Measurements from ENCODE around the gene ESX1.
"Not testable (repeated sequence)": the region's sequence is repeated elsewhere in the genome, so short reads cannot be mapped to it uniquely, and the experiment has no call there.

The ESX1 gene

DNA sequence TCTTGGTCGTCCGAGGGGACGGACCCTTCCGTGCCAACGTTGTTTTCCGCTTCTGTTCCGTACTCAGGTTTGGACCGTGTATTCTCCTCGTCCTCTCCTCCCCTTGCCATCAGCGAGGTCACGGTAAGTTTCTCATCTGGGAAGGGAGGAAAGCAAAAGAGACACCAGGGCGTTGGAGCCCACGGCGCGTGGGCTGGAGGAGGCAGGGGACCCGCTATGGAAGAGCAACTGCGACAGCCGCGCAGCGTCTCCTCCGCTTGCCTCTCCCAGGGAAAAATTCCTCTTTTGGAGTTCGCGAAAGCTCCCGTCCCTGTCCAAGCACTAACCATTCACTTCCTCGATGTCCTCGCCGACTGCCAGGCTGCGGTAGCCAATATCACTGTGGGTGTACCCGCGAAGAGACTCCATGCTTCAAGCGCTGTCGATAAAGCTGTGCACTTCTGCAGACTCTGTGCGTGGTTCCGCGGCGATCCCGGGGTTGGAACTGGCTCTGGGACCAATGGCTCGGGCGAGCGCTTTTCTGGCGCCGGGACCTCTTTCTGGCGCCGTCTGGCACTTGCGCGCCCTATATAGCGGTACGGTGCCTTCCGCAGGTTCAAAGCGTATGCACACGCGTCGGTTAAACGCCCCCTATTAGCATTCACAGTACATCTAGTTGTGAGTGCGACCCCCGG lies at the start of gene ESX1:
Gene ESX1 (minus strand): TSS at position 492 of the 674 bp plus-strand sequence. CDS start 84 bp downstream, at position 408.
- DNase-seq, result peak; percentile 23

DNA sequence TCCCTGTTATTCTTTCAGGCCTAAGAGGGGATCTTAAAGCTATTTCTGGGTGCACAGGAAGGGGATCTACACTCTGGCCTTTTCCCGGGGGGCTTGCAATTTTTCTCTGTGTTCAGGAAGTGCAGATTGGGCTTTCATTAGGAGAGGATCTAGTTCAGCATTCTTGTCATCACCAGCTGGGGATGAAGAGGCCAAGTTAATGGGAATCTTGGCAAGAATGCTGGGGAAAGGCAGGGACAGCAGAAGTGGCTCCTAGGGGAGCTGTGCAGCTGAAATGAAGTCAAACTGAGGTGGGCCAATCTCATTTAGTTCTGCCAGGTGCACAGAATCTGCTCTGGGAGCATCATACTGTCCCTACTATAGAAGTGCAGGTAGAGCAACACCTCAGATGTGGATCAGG lies 40.9 kb upstream of the ESX1 start:
- no peak for DNase-seq

DNA sequence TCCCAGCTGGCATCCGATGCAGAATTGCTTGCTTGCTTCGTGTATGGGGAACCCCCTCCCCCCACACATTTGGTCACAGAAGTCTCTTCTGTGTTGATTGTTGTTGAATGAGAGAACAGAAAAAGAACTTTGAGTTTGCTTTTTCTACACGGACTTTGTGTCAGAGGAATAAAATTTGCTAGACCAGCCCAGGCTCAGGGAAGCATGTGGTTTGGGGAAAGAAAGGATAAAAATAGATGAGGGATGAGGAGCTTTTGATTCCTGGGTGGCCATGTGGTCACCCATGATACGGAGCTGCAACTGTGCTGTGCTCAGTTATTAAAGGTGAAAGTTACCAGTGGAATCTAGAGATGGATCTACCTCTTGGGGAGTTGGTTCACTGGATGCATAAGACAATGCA lies 34.2 kb upstream of the ESX1 start:
- DNase-seq, result no peak

DNA sequence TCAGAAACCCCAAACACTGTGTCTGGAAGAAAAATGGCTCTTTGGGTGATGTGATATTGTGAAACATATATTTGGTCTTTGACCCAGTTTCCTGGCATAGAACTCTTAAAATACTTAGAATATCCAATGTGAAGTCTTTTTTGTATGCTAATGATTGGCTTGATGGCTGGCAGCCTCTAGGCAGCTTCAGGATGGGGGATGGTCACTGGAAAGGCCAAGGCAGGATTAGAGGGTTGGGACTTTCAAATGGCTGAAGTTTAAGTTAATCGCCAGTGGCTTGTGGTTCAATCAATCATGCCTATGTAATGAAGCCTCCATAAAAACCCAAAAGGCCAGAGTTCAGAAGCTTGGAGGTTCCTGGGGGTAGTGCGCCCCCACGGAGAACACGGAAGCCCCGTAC lies 33.5 kb upstream of the ESX1 start:
- no peak for DNase-seq

DNA sequence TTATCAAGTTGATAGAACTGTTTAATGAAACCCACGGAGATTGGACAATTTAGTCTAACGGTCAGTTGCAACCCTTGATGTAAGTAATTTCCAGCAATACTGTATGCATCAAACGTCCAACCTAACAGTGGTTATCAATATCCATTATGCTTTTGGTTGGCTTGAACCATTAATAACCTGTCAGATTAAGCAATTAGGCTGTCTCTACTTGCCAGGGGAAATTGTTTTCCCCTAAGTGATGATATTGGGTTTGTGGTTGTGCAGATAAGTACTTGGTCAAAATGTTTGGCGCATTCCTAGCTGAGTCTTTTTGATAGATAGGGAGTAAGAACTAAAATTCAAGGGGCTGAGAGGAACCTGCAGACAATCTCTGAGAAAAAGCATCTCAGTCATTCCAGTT lies 30.5 kb upstream of the ESX1 start:
- DNase-seq, result no peak

DNA sequence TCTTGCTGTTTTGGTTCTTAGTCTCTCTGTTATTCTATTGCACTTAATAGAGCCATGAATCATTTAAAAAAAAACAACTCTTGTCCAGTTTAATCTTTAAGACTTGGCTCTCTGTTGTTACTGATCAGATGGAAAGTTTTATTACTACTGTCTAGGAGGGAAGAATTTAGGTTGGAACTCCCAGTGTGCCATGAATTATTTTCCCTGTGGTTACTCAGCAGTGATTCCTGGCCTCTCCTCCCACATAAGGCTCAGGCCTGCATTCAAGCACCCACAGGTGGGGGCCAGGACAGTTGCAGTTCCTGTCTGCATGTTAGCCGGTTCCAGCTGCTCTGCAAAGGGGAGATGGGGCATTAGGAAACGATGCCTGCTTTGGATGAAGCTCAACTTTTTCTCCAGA lies 29.8 kb upstream of the ESX1 start:
- DNase-seq, result no peak

DNA sequence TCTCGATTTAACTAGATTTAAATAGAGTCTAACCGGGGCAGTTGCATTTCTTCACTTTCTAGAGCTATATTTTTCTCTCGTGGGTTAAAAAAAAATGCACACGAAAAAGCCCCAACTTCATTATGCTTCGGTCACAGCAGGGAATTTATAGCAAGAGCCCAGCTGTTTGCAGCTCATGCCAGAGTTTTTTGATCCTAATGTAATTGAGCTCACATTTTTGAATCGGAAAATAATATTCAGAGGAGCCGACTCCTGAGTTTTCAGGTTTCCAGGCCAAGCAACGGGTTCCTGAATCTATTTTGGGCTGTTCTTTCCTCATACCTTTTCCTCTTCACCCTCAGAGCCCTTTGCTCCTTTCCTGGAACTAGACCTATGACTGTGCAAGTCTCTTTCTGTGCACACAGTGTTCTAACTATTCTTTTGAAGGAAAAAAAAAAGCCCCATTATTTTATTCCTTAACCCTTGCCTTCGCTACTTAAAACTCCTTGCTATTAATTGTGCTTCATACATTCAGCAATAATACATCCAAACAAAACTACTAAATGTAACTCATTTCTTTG lies 27.5 kb upstream of the ESX1 start:
- no peak for DNase-seq

DNA sequence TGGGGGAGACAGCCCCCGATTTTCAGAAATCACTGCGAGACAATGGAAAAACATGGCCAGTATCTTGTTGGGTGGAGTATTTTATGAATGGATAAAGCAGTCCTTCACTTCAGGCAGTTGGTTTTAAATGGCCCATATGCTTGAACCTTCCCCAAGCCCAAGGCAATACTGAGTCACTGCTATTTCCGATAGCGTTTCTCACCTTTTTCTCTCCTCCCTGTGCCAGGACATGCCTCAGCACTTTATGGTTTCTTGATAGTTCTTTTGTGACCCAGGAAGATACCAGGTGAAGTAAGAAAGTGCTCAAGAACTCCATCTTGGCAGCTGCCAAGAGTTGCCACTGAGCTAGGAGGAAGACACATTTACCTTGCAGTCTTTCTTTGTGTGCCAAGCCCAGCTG lies 26.8 kb upstream of the ESX1 start:
- no peak for DNase-seq

DNA sequence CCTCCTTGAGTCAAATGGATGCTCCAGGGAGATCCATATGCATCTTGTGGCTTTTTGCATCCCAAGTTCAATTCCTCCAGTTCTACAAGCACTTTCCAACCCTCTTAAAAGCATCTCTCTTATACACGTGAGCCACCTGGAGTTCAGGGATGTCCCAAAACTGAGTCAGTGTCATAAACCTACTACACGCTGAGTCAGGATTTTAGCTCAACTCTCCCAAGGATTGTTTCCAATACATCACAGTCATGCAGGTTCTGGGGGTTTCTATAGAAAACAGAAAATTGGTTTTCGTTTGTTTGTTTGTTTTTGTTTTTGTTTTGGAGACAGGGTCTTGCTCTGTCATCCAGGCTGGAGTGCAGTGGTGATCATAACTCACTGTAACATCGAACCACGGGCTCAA lies 25.9 kb upstream of the ESX1 start:
- no peak for DNase-seq

DNA sequence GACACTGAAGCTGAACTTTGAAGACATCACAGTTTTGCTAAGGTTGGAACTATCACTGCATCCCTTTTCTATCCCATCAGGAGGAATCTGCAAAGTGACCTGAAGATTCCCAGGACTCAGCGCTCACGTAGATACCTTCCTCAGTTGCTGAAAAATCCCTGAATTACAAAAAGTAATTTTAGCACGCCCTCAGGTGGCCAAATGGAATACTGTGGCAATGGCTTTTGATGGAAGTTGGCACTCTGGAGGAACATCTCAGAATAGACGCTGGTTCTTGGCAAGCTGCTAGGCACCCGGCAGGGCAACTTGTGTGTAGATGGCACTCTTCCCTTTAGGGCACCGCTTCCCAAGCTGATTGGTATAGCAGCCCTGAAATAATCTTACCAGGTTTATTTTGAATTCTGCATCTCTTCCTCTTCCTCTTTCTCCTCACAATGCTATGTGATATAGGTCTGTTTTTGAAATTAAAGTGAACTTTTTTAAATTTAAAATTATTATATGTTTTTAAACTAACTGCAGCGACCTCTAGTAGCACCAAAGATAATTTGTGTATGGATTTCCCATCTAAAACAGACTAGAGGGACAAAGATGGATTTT lies 16.3 kb upstream of the ESX1 start:
- peak; percentile 69 for DNase-seq

DNA sequence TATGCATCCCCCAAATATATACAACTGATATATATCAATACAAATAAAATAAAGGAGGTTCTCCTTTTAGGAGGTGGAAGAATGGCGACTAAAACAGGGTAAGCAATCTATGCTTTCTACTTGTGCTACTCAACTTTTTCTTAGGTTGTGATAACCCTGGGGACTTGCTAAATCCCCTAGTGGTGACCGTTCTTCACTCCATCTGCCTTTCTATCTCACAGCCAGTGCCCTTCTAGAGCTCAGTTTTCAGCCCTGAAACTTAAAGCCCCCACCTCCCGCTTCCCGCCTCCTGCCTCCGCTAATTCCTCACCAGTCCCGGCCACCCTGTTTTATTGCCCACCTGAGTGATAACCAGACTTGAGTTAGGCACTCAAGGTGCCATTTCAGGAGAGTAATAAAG lies 15.5 kb upstream of the ESX1 start:
- peak; percentile 9 for DNase-seq

DNA sequence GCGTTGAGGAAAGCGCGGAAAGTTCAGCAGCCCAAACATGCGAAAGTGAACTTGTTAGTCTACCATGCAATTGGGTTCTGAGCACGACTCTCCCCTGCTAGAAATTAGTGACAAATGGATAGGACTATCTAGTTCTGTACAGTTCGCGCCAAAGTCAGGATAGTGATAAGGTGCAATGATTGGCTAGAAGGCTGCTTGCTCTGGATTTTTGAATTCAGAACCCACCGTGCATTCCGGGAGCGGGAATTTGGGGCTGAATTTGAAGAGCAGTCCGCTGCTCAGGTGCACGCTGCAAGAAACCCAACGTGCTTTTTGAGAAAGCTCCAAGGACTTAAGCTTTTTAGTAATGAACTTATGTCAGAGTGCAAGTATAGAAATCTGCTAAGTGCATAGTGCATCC lies 732 bp upstream of the ESX1 start:
- peak; percentile 3 for DNase-seq

DNA sequence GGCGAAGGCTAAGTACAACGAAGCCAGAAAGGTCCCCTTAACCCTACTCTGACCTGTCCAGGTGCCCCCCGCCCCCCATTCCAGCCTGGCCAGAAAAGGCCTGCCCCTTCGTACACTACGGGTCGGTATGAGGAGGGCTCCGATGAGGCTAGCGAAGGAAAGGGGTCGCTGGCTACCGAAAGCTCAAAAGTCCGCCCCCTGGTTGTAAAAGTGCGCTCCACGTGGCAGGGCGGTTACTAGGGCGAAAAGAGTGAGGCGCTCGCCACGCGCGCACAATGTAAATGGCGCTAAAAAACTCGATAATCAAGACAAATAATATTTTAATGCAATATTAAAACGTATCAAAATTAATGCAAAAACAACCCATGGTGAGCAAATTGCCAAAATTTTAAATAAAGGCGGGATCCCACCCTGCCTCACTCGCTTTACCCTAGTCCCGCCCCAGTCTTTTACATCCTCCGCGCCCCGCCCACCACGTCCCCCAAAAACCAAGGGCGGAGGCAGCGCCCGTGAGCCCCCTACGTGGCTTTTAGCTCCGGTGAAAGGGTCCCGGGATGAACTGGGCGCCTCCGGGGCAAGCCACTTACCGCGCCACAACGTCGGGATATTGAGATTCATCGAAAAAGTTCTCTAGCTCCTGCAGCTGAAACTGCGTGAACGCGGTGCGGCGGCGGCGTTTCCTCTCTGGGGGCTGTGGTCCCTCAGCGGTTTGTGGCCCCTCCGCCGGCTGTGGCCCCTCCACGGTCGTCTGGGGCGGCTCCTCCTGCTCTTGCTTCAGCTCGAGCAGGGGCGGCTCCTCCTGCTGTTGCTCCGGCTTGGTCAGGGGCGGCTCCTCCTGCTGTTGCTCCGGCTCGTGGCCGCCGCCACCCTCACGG lies 929 bp downstream of the ESX1 start:
- peak; percentile 62 for DNase-seq

DNA sequence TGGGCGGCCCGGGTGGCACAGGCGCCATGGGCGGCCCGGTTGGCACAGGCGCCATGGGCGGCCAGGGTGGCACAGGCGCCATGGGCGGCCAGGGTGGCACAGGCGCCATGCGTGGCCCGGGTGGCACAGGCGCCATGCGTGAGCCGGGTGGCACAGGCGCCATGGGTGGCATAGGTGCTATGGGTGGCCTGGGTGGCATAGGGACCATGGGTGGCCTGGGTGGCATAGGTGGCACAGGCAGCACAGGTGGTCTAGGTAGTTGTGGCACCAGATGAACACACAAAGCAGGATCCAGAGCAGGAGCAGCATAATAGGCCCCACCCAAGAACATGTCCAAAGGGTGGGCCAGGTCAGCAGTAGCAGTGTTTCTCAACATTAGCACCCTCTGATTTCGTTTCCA lies 4.3 kb downstream of the ESX1 start:
- no peak for DNase-seq

DNA sequence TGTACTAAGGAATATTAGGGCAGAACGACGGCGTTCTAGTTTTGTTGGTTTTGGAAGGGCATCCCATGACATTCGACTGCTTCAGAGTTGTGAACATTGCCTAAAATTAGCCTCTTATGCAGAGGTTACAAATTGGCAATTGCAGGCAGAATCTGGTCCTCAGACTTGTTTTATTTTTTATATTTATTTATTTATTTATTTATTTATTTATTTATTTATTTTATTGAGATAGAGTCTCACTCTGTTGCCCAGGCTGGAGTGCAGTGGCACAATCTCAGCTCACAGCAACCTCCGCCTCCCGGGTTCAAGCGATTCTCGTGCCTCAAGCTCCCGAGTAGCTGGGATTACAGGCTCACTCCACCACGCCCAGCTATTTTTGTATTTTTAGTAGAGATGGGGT lies 24.7 kb downstream of the ESX1 start:
- not testable (repeated sequence) for DNase-seq

DNA sequence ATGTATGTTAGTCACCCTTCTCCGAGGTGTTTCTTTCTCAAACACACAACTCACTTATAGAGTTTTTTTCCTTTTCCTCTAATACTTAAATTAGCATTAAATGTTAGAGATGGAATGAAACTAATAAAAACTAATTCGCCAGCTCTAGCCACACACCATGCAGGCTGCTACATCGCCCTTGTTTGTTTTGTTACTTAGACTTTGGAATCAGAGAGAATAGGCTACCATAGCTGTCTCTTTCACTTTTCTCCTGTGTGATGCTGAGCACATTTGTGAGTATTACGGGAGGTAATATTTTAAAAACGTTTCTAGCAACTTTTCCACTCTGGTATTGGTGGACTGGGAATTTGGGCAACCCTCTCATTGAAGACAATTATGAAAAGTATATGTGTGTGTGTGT lies 43.5 kb downstream of the ESX1 start:
- DNase-seq, result no peak

DNA sequence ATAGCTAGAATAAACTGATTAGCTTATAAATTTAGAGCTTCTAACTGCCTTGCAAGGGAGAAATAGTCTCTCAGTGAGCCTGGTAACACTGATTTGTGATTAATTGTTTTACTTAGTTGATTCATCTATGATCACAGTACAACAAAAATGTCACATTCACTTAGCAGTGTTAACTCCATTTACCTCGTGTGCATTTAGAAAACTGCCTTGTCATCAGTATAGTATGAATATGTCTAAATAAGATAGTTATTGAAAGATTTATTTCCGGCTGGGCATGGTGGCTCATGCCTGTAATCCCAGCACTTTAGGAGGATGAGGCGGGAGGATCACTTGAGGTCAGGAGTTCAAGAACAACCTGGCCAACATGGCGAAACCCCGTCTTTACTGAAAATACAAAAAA lies 49.2 kb downstream of the ESX1 start:
- DNase-seq, result no peak
